ENCODE data around the gene STK36.
"Not testable (repeated sequence)": the region's sequence is repeated elsewhere in the genome, so short reads cannot be mapped to it uniquely, and the experiment has no call there.

The STK36 gene

DNA sequence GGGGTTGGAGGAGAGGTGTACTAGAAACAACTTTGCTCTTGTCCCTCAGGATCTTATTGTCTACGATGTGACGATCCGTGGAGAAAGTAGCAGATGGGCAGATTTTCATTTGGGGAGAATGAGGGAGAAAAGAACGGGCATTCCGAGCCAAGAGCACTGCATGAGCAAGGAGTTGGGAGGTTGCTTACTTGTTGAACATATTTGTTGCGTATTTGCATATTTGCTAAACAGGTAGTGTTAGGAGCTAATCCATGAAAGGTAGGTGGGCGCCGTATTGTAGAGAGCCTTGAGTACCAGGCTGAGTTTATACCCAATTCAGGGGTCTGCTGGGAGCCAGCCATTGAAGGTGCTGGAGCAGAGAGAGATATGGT lies 11.9 kb upstream of the STK36 start:
- Histone ChIP-seq H3K36me3 (peaks cover 73% of the 10 kb centered on the region), H4K20me1 (peaks cover 22% of the 10 kb centered on the region; the same call in 1 of the 2 replicates), H3K9me3 (no peaks in the 10 kb centered on the region), H3K4me1 (peaks cover 21% of the 10 kb centered on the region), H3K27me3 (no peaks in the 10 kb centered on the region), H3K9ac (peak overlapping the region; percentile 88), H3K27ac (peak overlapping the region; percentile 84), H3K4me2 (peak overlapping the region; percentile 81), H3K4me3 (peak overlapping the region; percentile 99)
- TF ChIP-seq Cebpa-rat (IDR thresholded peaks at IDR 0.05) = no peak

DNA sequence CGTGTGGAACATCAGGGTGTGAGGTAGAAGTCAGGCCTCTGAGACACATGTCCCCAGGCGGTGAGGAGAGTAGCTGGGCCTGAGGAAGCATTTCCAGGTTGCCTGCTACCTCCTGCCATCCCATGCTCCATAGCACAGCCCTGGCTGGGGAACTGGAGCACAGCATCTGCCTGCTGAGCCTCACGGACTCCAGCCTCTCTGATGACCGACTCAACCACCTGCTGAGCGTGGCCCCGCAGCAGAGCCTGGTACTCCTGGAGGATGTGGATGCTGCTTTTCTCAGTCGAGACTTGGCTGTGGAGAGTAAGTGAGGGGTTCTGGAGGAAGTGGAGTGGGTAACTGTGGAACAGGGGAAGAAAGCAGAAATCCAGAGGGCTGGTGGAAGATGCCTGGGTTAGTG lies 9.5 kb upstream of the STK36 start:
- Histone ChIP-seq H3K9ac (no peak overlapping the region), H4K20me1 (peaks cover 6% of the 10 kb centered on the region; the same call in 1 of the 2 replicates), H3K4me1 (peaks cover 21% of the 10 kb centered on the region), H3K4me2 (no peak overlapping the region), H3K9me3 (no peaks in the 10 kb centered on the region), H3K36me3 (peaks cover 71% of the 10 kb centered on the region), H3K27me3 (no peaks in the 10 kb centered on the region), H3K27ac (no peak overlapping the region), H3K4me3 (no peak overlapping the region)
- TF ChIP-seq Cebpa-rat (IDR thresholded peaks at IDR 0.05) = no peak

DNA sequence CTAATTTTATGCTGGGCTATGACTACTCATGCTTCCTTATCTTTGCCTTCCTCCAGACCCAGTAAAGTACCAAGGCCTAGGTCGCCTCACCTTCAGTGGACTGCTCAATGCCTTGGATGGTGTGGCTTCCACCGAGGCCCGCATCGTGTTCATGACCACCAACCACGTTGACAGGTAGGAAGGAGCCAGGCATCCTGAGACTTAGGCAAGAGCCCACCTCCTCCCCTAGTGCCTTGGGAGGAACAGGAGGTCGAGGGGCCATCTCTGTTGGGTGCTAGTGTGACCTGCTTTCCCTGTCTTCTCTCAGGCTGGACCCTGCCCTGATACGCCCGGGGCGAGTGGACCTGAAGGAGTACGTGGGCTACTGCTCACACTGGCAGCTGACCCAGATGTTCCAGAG lies 9.1 kb upstream of the STK36 start:
- Histone ChIP-seq H4K20me1 (peaks cover 6% of the 10 kb centered on the region; the same call in 1 of the 2 replicates), H3K9me3 (no peaks in the 10 kb centered on the region), H3K27ac (no peak overlapping the region), H3K36me3 (peaks cover 71% of the 10 kb centered on the region), H3K4me2 (no peak overlapping the region), H3K27me3 (no peaks in the 10 kb centered on the region), H3K4me3 (no peak overlapping the region), H3K4me1 (peaks cover 21% of the 10 kb centered on the region), H3K9ac (no peak overlapping the region)
- TF ChIP-seq Cebpa-rat (IDR thresholded peaks at IDR 0.05) = no peak

DNA sequence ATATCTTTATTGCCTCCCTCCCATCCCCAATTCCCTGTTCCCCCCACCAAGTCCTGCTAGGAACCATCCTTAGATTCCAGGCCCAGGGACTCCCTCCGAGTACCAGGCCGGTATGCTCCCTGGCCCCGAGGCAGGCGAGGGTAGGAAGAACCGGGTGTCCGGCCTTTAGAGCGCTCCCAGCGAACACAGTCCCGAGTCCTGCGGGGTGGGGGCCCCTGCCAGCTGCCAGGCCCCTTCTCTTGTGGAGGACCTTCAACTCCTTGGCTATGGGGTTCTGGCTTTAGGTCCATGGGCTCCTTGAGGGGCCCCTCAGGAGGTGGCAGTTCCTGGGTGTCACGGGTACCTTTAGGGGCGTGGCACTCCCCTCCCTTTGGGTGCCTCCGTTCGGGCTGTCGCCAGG lies 8.0 kb upstream of the STK36 start:
- H3K27ac ChIP-seq = no peak overlapping the region
- no peaks in the 10 kb centered on the region for H3K9me3 ChIP-seq
- H3K4me1 ChIP-seq = peaks cover 14% of the 10 kb centered on the region
- no peak overlapping the region for H3K4me3 ChIP-seq
- no peaks in the 10 kb centered on the region for H4K20me1 ChIP-seq
- H3K27me3 ChIP-seq = no peaks in the 10 kb centered on the region
- no peak for TF ChIP-seq Cebpa-rat (IDR thresholded peaks at IDR 0.05)
- H3K9ac ChIP-seq = no peak overlapping the region
- peaks cover 80% of the 10 kb centered on the region for H3K36me3 ChIP-seq
- H3K4me2 ChIP-seq = no peak overlapping the region

DNA sequence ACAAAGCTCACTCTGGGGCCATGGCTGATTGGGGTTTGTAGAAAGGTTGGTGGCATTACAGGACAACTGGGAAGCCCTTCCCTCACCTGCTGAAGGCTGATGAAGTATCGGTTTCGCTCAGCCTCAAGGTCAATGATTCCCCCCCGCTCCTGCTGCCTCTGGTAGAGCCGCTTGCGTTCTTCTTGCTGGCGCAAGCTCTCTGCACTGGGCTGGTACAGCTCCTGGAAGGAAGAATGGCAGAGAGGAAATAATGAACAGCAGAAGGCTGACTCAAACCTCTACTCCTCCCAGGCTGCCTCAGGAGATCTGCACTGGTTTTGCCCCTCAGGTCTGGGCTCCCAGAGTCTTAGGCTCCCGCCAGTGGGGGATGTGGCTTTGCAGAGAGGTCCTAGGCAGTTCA lies 7.2 kb upstream of the STK36 start:
- no peaks in the 10 kb centered on the region for H3K27me3 ChIP-seq
- TF ChIP-seq Cebpa-rat (IDR thresholded peaks at IDR 0.05) = no peak
- no peak overlapping the region for H3K27ac ChIP-seq
- peaks cover 14% of the 10 kb centered on the region for H3K4me1 ChIP-seq
- peaks cover 85% of the 10 kb centered on the region for H3K36me3 ChIP-seq
- H3K9me3 ChIP-seq = no peaks in the 10 kb centered on the region
- no peak overlapping the region for H3K9ac ChIP-seq
- no peak overlapping the region for H3K4me2 ChIP-seq
- no peaks in the 10 kb centered on the region for H4K20me1 ChIP-seq
- H3K4me3 ChIP-seq = no peak overlapping the region

DNA sequence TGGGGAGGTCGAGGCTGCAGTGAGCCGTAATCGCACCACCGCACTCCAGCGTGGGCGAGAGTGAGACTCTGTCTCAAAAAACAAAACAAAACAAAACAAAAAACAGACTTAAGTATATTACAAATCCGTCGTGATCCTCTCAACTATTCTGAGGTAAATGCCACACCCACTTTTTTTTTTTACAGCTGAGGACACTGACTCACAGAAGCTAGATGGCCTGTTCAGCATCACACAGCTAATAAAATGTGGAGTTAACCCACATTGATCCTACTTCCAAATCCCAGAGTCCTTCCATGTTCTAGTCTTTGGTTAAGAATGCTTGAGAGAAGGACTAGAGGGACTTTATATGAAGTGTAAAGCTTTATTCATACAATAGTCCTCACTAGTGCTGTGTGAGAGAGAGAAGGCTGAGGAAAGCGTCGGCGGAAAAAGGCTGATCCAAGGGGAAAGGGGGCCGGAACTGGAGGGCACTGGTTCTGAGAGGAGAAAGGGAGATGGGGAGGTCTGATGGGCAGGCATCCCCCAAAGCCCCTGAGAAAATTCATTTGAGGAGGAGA lies 711 bp upstream of the STK36 start:
- Histone ChIP-seq H3K27me3 (no peaks in the 10 kb centered on the region), H3K4me3 (peak overlapping the region; percentile 93), H3K27ac (peak overlapping the region; percentile 76), H3K36me3 (peaks cover 31% of the 10 kb centered on the region), H4K20me1 (no peaks in the 10 kb centered on the region), H3K9ac (peak overlapping the region; percentile 82), H3K4me2 (peak overlapping the region; percentile 98), H3K9me3 (no peaks in the 10 kb centered on the region), H3K4me1 (peaks cover 18% of the 10 kb centered on the region)
- TF ChIP-seq Cebpa-rat (IDR thresholded peaks at IDR 0.05) = no peak

DNA sequence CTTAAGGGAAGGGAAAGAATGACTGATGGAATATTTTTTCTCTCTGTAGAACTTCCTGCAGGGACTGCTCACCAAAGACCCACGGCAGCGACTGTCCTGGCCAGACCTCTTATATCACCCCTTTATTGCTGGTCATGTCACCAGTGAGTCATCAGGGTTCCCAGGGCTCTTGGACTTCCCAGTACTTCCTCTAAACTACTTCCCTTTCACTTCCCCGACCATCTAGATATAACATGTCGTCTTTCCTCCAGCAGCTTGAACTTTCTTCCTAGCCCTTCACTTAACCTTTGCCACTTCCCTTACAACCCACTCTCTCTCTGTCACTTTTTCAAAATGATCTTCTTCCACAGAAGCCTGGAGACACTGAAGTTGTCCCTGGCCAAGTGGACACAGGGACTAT lies 7.2 kb downstream of the STK36 start:
- Histone ChIP-seq H3K27ac (no peak overlapping the region), H3K36me3 (peaks cover 8% of the 10 kb centered on the region; the same call in 1 of the 2 replicates), H3K27me3 (no peaks in the 10 kb centered on the region), H3K4me3 (no peak overlapping the region), H3K9me3 (no peaks in the 10 kb centered on the region), H3K9ac (no peak overlapping the region), H3K4me2 (no peak overlapping the region), H4K20me1 (no peaks in the 10 kb centered on the region), H3K4me1 (no peaks in the 10 kb centered on the region)
- no peak for TF ChIP-seq Cebpa-rat (IDR thresholded peaks at IDR 0.05)

DNA sequence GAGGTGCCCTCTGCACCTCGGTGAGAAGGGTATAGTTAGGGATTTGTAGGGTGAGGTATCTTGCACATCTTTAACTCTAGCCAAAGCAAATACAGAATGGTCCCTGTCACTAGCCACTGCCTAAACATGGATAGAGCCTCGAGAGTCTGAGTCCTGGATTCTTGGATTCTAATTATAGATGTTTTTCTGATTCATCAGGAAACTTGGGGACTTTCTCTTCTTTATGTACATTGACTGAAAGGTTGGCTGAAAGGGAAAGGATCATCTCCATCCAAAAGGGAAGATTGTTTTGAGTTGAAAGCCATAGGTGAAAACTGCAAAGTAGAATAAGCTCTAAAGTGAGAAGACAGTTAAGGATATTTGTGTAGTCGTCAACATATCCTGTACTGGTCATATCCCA lies 8.2 kb downstream of the STK36 start:
- no peak overlapping the region for H3K27ac ChIP-seq
- H3K36me3 ChIP-seq = peaks cover 8% of the 10 kb centered on the region; the same call in 1 of the 2 replicates
- H3K4me1 ChIP-seq = no peaks in the 10 kb centered on the region
- no peaks in the 10 kb centered on the region for H3K9me3 ChIP-seq
- no peak for TF ChIP-seq Cebpa-rat (IDR thresholded peaks at IDR 0.05)
- H4K20me1 ChIP-seq = no peaks in the 10 kb centered on the region
- no peaks in the 10 kb centered on the region for H3K27me3 ChIP-seq
- H3K4me2 ChIP-seq = no peak overlapping the region
- no peak overlapping the region for H3K9ac ChIP-seq
- no peak overlapping the region for H3K4me3 ChIP-seq

DNA sequence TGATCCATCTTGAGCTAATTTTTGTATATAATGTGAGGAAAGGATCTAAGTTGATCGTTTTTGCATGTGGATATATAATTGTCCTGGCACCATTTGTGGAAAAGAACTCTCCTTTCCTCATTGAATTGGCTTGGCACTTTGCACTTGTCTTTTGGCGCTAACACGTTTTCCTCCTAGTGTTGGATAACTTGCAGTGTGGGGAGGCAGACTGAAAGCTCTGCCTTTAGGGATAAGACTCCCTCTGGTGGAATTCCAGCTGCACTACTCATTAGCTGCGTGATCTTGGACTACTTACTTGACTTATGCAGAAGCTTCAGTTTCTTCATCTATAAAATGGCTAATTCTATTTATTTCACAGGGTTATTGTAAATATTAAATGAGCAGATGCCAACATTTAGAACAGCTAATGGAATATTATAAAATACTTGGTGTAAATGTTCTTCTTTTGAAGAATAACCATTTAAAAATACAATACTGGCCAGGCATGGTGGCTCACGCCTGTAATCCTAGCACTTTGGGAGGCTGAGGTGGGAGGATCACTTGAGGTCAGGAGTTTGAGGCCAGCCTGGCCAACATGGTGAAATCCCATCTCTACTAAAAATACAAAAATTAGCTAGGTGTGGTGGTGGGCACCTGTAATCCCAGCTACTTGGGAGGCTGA lies 15.6 kb downstream of the STK36 start:
- H3K27me3 ChIP-seq, H3K4me2 ChIP-seq, H3K27ac ChIP-seq, H3K9me3 ChIP-seq, H3K4me1 ChIP-seq, H4K20me1 ChIP-seq, H3K9ac ChIP-seq, H3K4me3 ChIP-seq, H3K36me3 ChIP-seq: not testable (repeated sequence)

DNA sequence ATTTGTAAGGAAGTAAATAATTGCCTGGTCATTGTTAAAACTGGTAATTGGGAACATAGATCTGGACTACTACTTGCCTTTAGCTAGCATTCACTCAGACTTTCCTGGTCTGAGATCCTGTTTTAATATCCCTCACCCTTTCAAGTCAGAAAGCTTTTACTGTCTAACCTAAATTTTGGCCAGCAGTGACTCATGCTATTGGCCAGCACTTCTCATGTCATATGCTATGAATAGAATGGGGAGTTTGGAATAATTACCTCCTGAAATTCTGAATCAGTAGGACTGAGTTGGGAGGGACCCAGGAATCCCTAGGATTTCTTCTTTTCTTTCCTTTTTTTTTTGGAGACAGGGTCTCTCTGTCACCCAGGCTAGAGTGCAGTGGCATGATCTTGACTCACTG lies 19.3 kb downstream of the STK36 start:
- no peak overlapping the region for H3K4me2 ChIP-seq
- no peak overlapping the region for H3K9ac ChIP-seq
- H4K20me1 ChIP-seq = no peaks in the 10 kb centered on the region
- no peak overlapping the region for H3K4me3 ChIP-seq
- H3K36me3 ChIP-seq = peaks cover 20% of the 10 kb centered on the region; the same call in 1 of the 2 replicates
- H3K9me3 ChIP-seq = no peaks in the 10 kb centered on the region
- no peak overlapping the region for H3K27ac ChIP-seq
- no peaks in the 10 kb centered on the region for H3K4me1 ChIP-seq
- no peaks in the 10 kb centered on the region for H3K27me3 ChIP-seq
- no peak for TF ChIP-seq Cebpa-rat (IDR thresholded peaks at IDR 0.05)

Data from BLaER1 (cell line).